ENCODE measurements around the gene ITFG1.

Gene ITFG1

GRCh38 chr16:47460711-47461597 is at the start of gene ITFG1, which contains the start of gene PHKB:
ITFG1 (minus strand) TSS chr16:47461063; CDS start chr16:47461045, 18 bp downstream.
PHKB (plus strand) TSS chr16:47461331; CDS start chr16:47461351, 20 bp downstream.
- peak; percentile 96 for DNase-seq

- DNase-seq, result no peak
Measured at GRCh38 chr16:47507701-47508100, 46.8 kb upstream of the ITFG1 start.

GRCh38 chr16:47506800-47507199 is 45.9 kb upstream of the ITFG1 start:
- DNase-seq, result no peak

GRCh38 chr16:47504599-47504998 is 43.7 kb upstream of the ITFG1 start:
- DNase-seq, result no peak

GRCh38 chr16:47503936-47504335 is 43.1 kb upstream of the ITFG1 start:
- no peak for DNase-seq

- DNase-seq, result no peak
Measured at GRCh38 chr16:47499700-47500264, 38.9 kb upstream of the ITFG1 start.

GRCh38 chr16:47499080-47499699 is 38.3 kb upstream of the ITFG1 start:
- DNase-seq, result no peak

GRCh38 chr16:47493381-47494337 is 32.8 kb upstream of the ITFG1 start:
- DNase-seq, result no peak

- DNase-seq, result peak; percentile 32
Measured at GRCh38 chr16:47492428-47493377, 31.8 kb upstream of the ITFG1 start.

- DNase-seq, result no peak
Measured at GRCh38 chr16:47492036-47492427, 31.2 kb upstream of the ITFG1 start.

GRCh38 chr16:47490471-47490870 is 29.6 kb upstream of the ITFG1 start:
- no peak for DNase-seq

- no peak for DNase-seq
Measured at GRCh38 chr16:47488051-47488450, 27.2 kb upstream of the ITFG1 start.

GRCh38 chr16:47486856-47487255 is 26.0 kb upstream of the ITFG1 start:
- DNase-seq, result no peak

GRCh38 chr16:47483616-47484015 is 22.8 kb upstream of the ITFG1 start:
- DNase-seq, result no peak

- no peak for DNase-seq
Measured at GRCh38 chr16:47481698-47482374, 21.0 kb upstream of the ITFG1 start.

- DNase-seq, result no peak
Measured at GRCh38 chr16:47480410-47480809, 19.5 kb upstream of the ITFG1 start.

GRCh38 chr16:47477679-47478078 is 16.8 kb upstream of the ITFG1 start:
- DNase-seq, result no peak

GRCh38 chr16:47476654-47477345 is 15.9 kb upstream of the ITFG1 start:
- no peak for DNase-seq

- DNase-seq, result no peak
Measured at GRCh38 chr16:47475786-47476185, 14.9 kb upstream of the ITFG1 start.

GRCh38 chr16:47473792-47474191 is 12.9 kb upstream of the ITFG1 start:
- no peak for DNase-seq

All from activated CD4-positive, alpha-beta T cell treated with anti-CD3 and anti-CD28 coated beads for 48 hours (primary cell).